TTC549 (cell line): ENCODE data around the gene FKBP7.
A peak's percentile ranks its signal among the peaks of the same experiment; 100 is the strongest.
"Not testable (repeated sequence)": the region's sequence is repeated elsewhere in the genome, so short reads cannot be mapped to it uniquely, and the experiment has no call there.

Experiments used
- FAIRE-seq: peaks from 2 replicates; lab custom pipeline; 2012; peaks lifted over from hg19 to GRCh38; lab: Jason Lieb, UNC

FKBP7 gene

GRCh38 chr2:178478439-178479274, at the start of gene FKBP7:
Gene FKBP7 (minus strand): TSS chr2:178478600. CDS start chr2:178478499, 101 bp downstream.
- FAIRE-seq: peak; percentile 36

- no peak for FAIRE-seq
These were observed 49.2 kb upstream of the FKBP7 start for GRCh38 chr2:178527592-178527991.

- FAIRE-seq: no peak
These were observed 47.9 kb upstream of the FKBP7 start for GRCh38 chr2:178526256-178526655.

- not testable (repeated sequence) for FAIRE-seq
These were observed 47.1 kb upstream of the FKBP7 start for GRCh38 chr2:178525460-178525859.

- not testable (repeated sequence) for FAIRE-seq
These were observed 46.6 kb upstream of the FKBP7 start for GRCh38 chr2:178525010-178525409.

GRCh38 chr2:178523596-178524134, 45.3 kb upstream of the FKBP7 start:
- no peak for FAIRE-seq

GRCh38 chr2:178522950-178523595, 44.7 kb upstream of the FKBP7 start:
- FAIRE-seq: no peak

- no peak for FAIRE-seq
These were observed 43.1 kb upstream of the FKBP7 start for GRCh38 chr2:178521304-178522150.

- no peak for FAIRE-seq
These were observed 39.1 kb upstream of the FKBP7 start for GRCh38 chr2:178517496-178517895.

- FAIRE-seq: no peak
These were observed 36.3 kb upstream of the FKBP7 start for GRCh38 chr2:178514664-178515063.

- no peak for FAIRE-seq
These were observed 35.5 kb upstream of the FKBP7 start for GRCh38 chr2:178513876-178514275.

- FAIRE-seq: no peak
These were observed 34.1 kb upstream of the FKBP7 start for GRCh38 chr2:178512484-178512883.

GRCh38 chr2:178510384-178510783, 32.0 kb upstream of the FKBP7 start:
- no peak for FAIRE-seq

- FAIRE-seq: no peak
These were observed 30.2 kb upstream of the FKBP7 start for GRCh38 chr2:178508646-178509045.

- FAIRE-seq: no peak
These were observed 28.5 kb upstream of the FKBP7 start for GRCh38 chr2:178506949-178507348.

GRCh38 chr2:178506524-178506923, 28.1 kb upstream of the FKBP7 start:
- no peak for FAIRE-seq

GRCh38 chr2:178506101-178506500, 27.7 kb upstream of the FKBP7 start:
- no peak for FAIRE-seq

- FAIRE-seq: no peak
These were observed 24.4 kb upstream of the FKBP7 start for GRCh38 chr2:178502751-178503150.

- FAIRE-seq: no peak
These were observed 21.2 kb upstream of the FKBP7 start for GRCh38 chr2:178499640-178500039.

- FAIRE-seq: no peak
These were observed 19.7 kb upstream of the FKBP7 start for GRCh38 chr2:178498137-178498536.

GRCh38 chr2:178496049-178496448, 17.6 kb upstream of the FKBP7 start:
- FAIRE-seq: no peak

- FAIRE-seq: no peak
These were observed 13.2 kb upstream of the FKBP7 start for GRCh38 chr2:178491612-178492011.
